GM08714 (cell line): Measurements from ENCODE around the gene COL21A1.

ENCODE experiments used
- H3K4me3 ChIP-seq: fragments of 200-500 bp; sonication (Bioruptor generic); 2 replicates; pipeline ENCODE4 v1.5.1; 2014; ENCODE audit warnings: mild to moderate bottlenecking, low read length, inconsistent platforms
- ZNF274 ChIP-seq: IDR thresholded peaks from 2 replicates; pipeline ENCODE4 v1.6.1; 2012; ENCODE audit warnings: mild to moderate bottlenecking, low read depth, low read length

COL21A1 gene

GRCh38 chr6:56176741-56177140 lies 70.6 kb downstream of the COL21A1 start:
- no peak overlapping the region for H3K4me3 ChIP-seq
- TF ChIP-seq ZNF274: no peak

- no peak for TF ChIP-seq ZNF274
- no peak overlapping the region for H3K4me3 ChIP-seq
Measured at GRCh38 chr6:56173228-56173627, 74.2 kb downstream of the COL21A1 start.

- no peak for TF ChIP-seq ZNF274
- no peak overlapping the region for H3K4me3 ChIP-seq
Measured at GRCh38 chr6:56172144-56172543, 75.2 kb downstream of the COL21A1 start.

DNA sequence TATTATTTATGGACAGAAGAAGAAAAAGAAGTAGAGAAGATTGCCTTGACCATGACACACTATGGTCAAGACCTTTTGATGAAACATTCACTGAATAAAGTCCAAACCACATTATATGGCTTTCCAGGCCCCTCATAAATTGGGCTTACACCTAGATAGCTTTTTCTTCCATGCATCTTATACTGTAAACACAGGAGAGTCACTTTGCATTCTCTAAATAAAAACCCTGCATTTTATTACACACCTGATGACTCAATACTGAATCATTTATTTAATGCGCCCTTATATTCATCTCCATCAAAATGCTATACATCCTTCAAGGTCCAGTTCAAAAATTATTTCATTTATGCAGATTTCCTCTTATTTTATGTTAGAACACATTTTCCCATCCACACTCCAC lies 78.0 kb downstream of the COL21A1 start:
- H3K4me3 ChIP-seq: no peak overlapping the region
- TF ChIP-seq ZNF274: no peak

DNA sequence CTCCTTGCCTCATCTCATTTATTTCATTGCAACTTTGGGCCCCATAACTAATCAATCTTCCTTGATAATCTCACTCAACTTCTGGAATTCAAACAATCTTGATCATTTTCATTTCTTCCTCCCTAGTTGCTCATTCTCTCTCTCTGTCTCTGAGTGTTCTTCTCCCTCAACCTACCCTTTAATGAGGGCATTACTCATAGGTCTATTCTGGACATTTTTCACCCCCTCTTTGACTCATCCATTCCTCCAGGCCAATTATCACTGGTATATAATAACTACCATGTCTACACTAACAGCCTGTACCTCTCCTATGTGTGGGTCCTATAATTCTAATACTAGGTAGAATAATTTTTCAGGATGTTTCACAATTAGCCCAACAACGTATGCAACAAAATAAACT lies 78.8 kb downstream of the COL21A1 start:
- H3K4me3 ChIP-seq: no peak overlapping the region
- no peak for TF ChIP-seq ZNF274

GRCh38 chr6:56162081-56162480 lies 85.3 kb downstream of the COL21A1 start:
- TF ChIP-seq ZNF274: no peak

DNA sequence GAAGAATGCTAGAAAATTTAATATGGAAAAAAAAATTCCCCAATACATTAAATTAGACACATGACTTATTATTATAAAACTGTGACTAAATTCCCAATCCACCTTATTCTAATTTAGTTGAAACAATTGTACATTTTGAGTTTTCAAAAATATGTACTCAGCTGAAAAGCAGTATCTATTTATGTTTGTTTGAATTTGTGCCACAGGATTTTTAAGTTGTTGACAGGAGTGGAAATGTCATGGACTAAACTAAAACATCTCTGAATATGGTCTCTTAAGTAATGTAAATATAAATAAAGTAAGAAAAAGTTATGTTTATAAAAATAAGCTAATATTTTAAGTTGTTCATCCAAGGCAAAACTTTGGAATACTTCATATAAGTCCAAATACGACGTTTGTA lies 86.9 kb downstream of the COL21A1 start:
- H3K4me3 ChIP-seq: no peak overlapping the region
- TF ChIP-seq ZNF274: no peak

More at GRCh38 chr6:56162081-56162480, 85.3 kb downstream of the COL21A1 start:
- no peak overlapping the region for H3K4me3 ChIP-seq

DNA sequence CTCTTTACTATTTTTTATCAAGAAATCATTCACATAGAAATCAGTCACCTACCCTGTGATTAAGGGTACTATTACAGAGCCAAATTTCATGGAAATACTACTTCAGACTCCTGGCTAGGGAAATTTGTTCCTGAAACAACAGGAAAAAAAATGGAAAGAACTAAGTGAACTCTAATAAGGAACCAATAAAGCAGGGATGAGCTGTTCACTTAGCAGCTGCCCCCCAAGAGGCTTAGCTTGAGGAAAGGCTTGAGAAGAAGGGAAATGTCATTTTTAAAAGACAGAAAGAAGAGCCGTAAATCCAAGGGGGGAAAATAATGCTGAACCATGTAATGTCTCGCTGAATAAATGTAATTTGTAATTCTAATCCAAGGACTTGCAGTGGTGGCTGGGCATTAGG lies 88.8 kb downstream of the COL21A1 start:
- TF ChIP-seq ZNF274: no peak
- no peak overlapping the region for H3K4me3 ChIP-seq

DNA sequence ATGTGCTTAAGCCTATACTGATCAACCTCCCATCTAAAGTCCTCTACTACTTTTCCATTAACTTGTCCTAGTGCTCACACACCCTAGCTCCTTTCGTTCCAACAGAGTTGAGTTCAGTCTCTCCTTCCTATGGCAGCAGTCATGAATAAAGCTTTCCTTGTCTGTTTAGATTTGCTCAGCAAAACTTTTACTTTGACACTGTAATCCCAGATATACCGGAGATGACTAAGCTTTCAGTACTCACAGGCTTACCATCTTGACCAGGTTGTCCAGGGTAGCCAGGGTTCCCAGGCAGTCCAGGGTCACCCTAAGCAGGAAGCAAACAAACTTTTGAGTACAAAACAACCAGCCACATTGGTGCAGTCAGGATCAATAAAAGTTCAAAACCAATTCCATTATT lies 90.7 kb downstream of the COL21A1 start:
- no peak for TF ChIP-seq ZNF274
- H3K4me3 ChIP-seq: no peak overlapping the region

DNA sequence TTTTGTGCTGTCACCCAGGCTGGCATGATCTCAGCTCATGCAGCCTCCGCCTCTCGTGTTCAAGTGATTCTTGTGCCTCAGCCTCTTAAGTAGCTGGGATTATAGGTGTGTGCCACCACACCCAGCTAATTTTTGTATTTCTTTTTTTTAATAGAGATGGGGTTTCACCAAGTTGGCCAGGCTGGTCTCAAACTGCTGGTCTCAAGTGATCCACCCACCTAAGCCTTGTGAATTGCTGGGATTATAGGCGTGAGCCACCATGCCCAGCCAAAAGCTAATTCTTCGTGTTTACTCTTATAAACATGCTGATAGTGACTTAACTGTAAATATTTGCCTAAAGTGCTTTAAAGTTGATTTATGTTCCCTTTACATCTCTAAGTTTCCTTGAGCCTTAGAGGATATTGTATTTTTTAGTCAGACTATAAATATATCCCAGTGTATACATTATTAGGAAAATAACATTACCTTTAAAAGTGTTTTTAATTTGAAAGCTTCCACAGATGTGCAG lies 91.7 kb downstream of the COL21A1 start:
- no peak overlapping the region for H3K4me3 ChIP-seq
- TF ChIP-seq ZNF274: no peak

- H3K4me3 ChIP-seq: no peak overlapping the region
- no peak for TF ChIP-seq ZNF274
Measured at GRCh38 chr6:56154076-56154475, 93.3 kb downstream of the COL21A1 start.

DNA sequence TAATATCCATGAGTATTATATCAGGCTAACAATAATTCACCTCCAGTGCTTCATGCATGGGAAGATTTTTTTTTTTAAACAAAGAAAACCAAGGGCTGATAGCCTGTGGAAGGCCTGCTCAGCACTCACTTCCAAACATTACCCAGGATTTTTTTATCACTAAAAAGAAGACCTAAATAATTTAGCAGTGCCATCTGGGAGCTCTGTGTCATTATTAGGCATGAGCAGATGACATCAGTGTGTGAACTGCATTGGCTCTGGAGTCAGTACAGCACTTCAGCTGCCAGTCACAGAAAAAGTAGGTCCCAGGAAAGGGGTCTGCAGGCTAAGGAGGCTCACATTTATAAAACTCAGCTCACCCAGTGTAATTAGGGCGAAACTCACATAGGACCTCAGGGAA lies 94.8 kb downstream of the COL21A1 start:
- TF ChIP-seq ZNF274: no peak
- no peak overlapping the region for H3K4me3 ChIP-seq

GRCh38 chr6:56151609-56152224 lies 95.7 kb downstream of the COL21A1 start:
- H3K4me3 ChIP-seq: no peak overlapping the region
- no peak for TF ChIP-seq ZNF274

GRCh38 chr6:56148488-56149186 lies 98.7 kb downstream of the COL21A1 start:
- H3K4me3 ChIP-seq: no peak overlapping the region
- no peak for TF ChIP-seq ZNF274

GRCh38 chr6:56147766-56148165 lies 99.6 kb downstream of the COL21A1 start:
- TF ChIP-seq ZNF274: no peak
- no peak overlapping the region for H3K4me3 ChIP-seq

GRCh38 chr6:56146086-56146485 lies 101.3 kb downstream of the COL21A1 start:
- no peak for TF ChIP-seq ZNF274
- no peak overlapping the region for H3K4me3 ChIP-seq

- no peak for TF ChIP-seq ZNF274
- no peak overlapping the region for H3K4me3 ChIP-seq
Measured at GRCh38 chr6:56145616-56146015, 101.8 kb downstream of the COL21A1 start.
